T-cell (primary cell): ENCODE results near the gene FGF1. TPM values are rescaled to one million over a fixed set of nuclear protein-coding genes. Genes with fewer than 3 reads are reported as not detected.
A peak's percentile ranks its signal among the peaks of the same experiment; 100 is the strongest.

Experiments
- ATAC-seq, 4 experiments: fragments of 200-7000 bp in 3 of 4; fragments of 150-1000 bp in 1 of 4; cut with Tn5 transposase; replicated peaks in 1 of 4; 1 replicate in 3 of 4; 2 replicates in 1 of 4; pipeline ENCODE4 v1.10.0; 2021; ENCODE audit warnings: moderate library complexity in 3 of 4, mild to moderate bottlenecking in 2 of 4, moderate number of reproducible peaks in 1 of 4
- CTCF ChIA-PET, 2 donors: fragments of 300-600 bp; sonication (Branson Sonifier 250); formaldehyde crosslinking; loops; one replicate each; lab custom pipeline; 2022; ENCODE audit warnings: antibody characterized with exemption in 2 of 2; lab: Charles Lee
- POLR2A ChIA-PET, 2 donors: fragments of 300-600 bp; sonication (Branson Sonifier 250); formaldehyde crosslinking; loops; one replicate each; lab custom pipeline; 2022; ENCODE audit warnings: antibody characterized with exemption in 2 of 2; lab: Charles Lee
- DNase-seq, 35 experiments: peaks; one replicate each; pipeline versions ENCODE4 v3.0.0 to v3.0.0-alpha.2; 2013 to 2023
- H3K27ac ChIP-seq: one replicate; pipeline ENCODE4 v1.5.1; 2013; ENCODE audit warnings: low read length
- H3K27me3 ChIP-seq, 2 experiments: replicated peaks in 1 of 2; 1 replicate in 1 of 2; 2 replicates in 1 of 2; pipeline versions ENCODE4 v1.6.1 to v1.7.0; 2013; ENCODE audit warnings: low read length in 1 of 2, mixed read lengths in 1 of 2; ENCODE audit not compliant: control insufficient read depth in 2 of 2, insufficient read depth in 2 of 2; ENCODE audit errors: extremely low read depth in 1 of 2
- H3K36me3 ChIP-seq, 2 donors: 1 replicate in 1 of 2; 2 replicates in 1 of 2; pipeline versions ENCODE4 v1.6.1 to v1.7.0; 2013; ENCODE audit warnings: low read length in 1 of 2; ENCODE audit not compliant: control insufficient read depth in 2 of 2, insufficient read depth in 1 of 2; ENCODE audit errors: extremely low read depth in 1 of 2
- H3K4me1 ChIP-seq, 2 experiments: 1 replicate in 1 of 2; 2 replicates in 1 of 2; pipeline versions ENCODE4 v1.6.1 to v1.7.0; 2013; ENCODE audit warnings: low read length in 2 of 2, mixed read lengths in 1 of 2; ENCODE audit not compliant: insufficient read depth in 2 of 2, control insufficient read depth in 1 of 2; ENCODE audit errors: extremely low read depth in 1 of 2
- H3K4me3 ChIP-seq, 2 donors: 1 replicate in 1 of 2; 2 replicates in 1 of 2; pipeline versions ENCODE4 v1.5.1 to v1.7.0; 2013; ENCODE audit warnings: mild to moderate bottlenecking in 2 of 2, low read length in 1 of 2, moderate library complexity in 1 of 2; ENCODE audit not compliant: control insufficient read depth in 1 of 2; ENCODE audit errors: extremely low read depth in 1 of 2
- H3K9me3 ChIP-seq: 2 replicates; pipeline ENCODE4 v1.7.0; 2013
- H3K27ac Mint-ChIP-seq, 2 donors: one replicate each; pipeline ENCODE4 v1.8.0; 2020 to 2021; ENCODE audit warnings: mild to moderate bottlenecking in 2 of 2, mixed read lengths in 2 of 2
- H3K27me3 Mint-ChIP-seq, 2 donors: one replicate each; pipeline ENCODE4 v1.8.0; 2021 to 2022; ENCODE audit warnings: mixed read lengths in 2 of 2
- H3K36me3 Mint-ChIP-seq: one replicate; pipeline ENCODE4 v1.8.0; 2021; ENCODE audit warnings: mixed read lengths
- H3K4me1 Mint-ChIP-seq, 3 donors: one replicate each; pipeline ENCODE4 v1.8.0; 2020 to 2022; ENCODE audit warnings: mixed read lengths in 3 of 3, mild to moderate bottlenecking in 1 of 3
- H3K4me3 Mint-ChIP-seq, 3 donors: one replicate each; pipeline ENCODE4 v1.8.0; 2020 to 2022; ENCODE audit warnings: mild to moderate bottlenecking in 3 of 3, mixed read lengths in 3 of 3, moderate library complexity in 3 of 3
- H3K9me3 Mint-ChIP-seq, 3 donors: one replicate each; pipeline ENCODE4 v1.8.0; 2020 to 2022; ENCODE audit warnings: mixed read lengths in 3 of 3
- WGBS: methylation state at CpG from one replicate; pipeline ENCODE4 v1.1.5; 2013; ENCODE audit warnings: missing lambda C conversion rate; ENCODE audit not compliant: insufficient coverage; 5-methylcytosine and 5-hydroxymethylcytosine counted together
- total RNA-seq, 35 experiments: library from RNA in 6 of 35; stranded (reverse) in 6 of 35; fragments of 120-200 nt in 1 of 35; gene quantifications; one replicate each; pipeline versions ENCODE4 v1.2.1 to v1.2.4 and lab custom pipeline; 2013 to 2026

FGF1 gene
- total RNA-seq, 5 donors from 2014 or later (not counting 1 experiment from before 2014, with no cell fraction given) = not detected

GRCh38 chr5:142552107-142552506, 133.8 kb downstream of the FGF1 start:
- H3K4me3 ChIP-seq = no peak overlapping the region
- no peak overlapping the region for H3K27ac ChIP-seq
- Mint-ChIP-seq H3K4me1 (peaks cover 13 to 16% (median 15%) of the 10 kb centered on the region in 3 donors), H3K27ac (no peak overlapping the region), H3K27me3 (peaks cover 13 to 37% of the 10 kb centered on the region in 2 donors), H3K9me3 (no peaks in the 10 kb centered on the region), H3K4me3 (peak overlapping the region in 1 of 3 donors; percentile 24), H3K36me3 (no peaks in the 10 kb centered on the region)
- no peaks in the 10 kb centered on the region for H3K36me3 ChIP-seq
- POLR2A ChIA-PET = interaction anchor here in 1 of 2 donors (0.6 kb wide), 1 partner anchor 82 kb away, joined by 4 read pairs; no protein-coding TSS in a partner anchor
- DNase-seq (no peak), ATAC-seq (no peak)
- CTCF ChIA-PET = no interaction called here
- H3K9me3 ChIP-seq = no peaks in the 10 kb centered on the region
- no CpG with 5 or more reads among the region's 6 CpGs for WGBS
- H3K4me1 ChIP-seq = peaks cover 0 to 8% of the 10 kb centered on the region in 2 experiments
- H3K27me3 ChIP-seq = peaks cover 11 to 27% of the 10 kb centered on the region in 2 experiments

DNA sequence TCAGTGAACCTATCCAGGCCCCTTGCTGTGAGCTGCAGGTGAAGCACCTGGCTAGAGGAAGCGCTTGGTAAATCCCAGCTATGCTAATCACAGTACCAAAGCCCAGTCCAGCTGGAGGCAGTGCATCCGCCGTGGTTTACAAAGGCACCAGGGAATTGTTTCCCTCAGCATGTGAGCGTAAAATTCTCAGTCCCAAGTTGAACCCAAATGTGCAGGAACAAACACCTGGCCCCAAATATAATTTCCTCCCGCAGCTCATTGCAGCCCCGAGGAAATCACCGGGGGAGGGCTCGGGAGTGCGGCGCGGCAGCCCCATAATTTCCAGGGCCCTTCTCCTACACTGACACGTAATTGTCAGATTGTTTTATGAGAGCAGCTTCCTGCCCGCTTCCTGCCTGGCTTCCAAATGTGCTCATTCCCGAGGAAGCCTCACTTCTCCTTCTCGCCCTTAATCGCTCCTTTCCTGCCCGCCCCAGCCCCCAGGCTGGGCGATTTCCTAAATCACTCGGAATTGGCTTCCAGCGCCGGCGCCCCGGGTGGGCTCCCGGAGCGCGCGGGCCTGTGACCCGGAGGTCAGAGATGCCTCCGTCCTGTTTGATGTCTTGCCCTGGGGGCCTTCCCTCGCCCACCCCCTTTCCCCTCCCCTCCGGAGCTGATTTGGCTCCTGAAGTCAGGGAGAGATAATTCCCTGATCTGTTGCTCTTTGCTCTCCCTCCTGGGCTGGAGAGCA, 134.4 kb downstream of the FGF1 start:
- Histone ChIP-seq H3K9me3 (no peaks in the 10 kb centered on the region), H3K36me3 (no peaks in the 10 kb centered on the region), H3K27me3 (peaks cover 11 to 27% of the 10 kb centered on the region in 2 experiments), H3K4me3 (peak overlapping the region in 1 of 2 donors; percentile 30), H3K4me1 (peaks cover 0 to 8% of the 10 kb centered on the region in 2 experiments), H3K27ac (no peak overlapping the region)
- H3K4me3 Mint-ChIP-seq = peak overlapping the region in 1 of 3 donors; percentile 24
- peaks cover 13 to 36% of the 10 kb centered on the region in 2 donors for H3K27me3 Mint-ChIP-seq
- POLR2A ChIA-PET = interaction anchor here in 1 of 2 donors (0.6 kb wide), 1 partner anchor 82 kb away, joined by 4 read pairs; no protein-coding TSS in a partner anchor
- ATAC-seq (no peak), DNase-seq (no peak)
- no peaks in the 10 kb centered on the region for H3K36me3 Mint-ChIP-seq
- no peaks in the 10 kb centered on the region for H3K9me3 Mint-ChIP-seq
- H3K4me1 Mint-ChIP-seq = peaks cover 13 to 16% (median 15%) of the 10 kb centered on the region in 3 donors
- WGBS = 22% methylated on average over 27 of the region's 31 CpGs
- H3K27ac Mint-ChIP-seq = no peak overlapping the region
- CTCF ChIA-PET = no interaction called here

GRCh38 chr5:142550471-142550870, 135.4 kb downstream of the FGF1 start:
- Histone ChIP-seq H3K4me1 (peaks cover 0 to 8% of the 10 kb centered on the region in 2 experiments), H3K4me3 (no peak overlapping the region), H3K27ac (no peak overlapping the region), H3K36me3 (no peaks in the 10 kb centered on the region), H3K27me3 (peaks cover 11 to 27% of the 10 kb centered on the region in 2 experiments), H3K9me3 (no peaks in the 10 kb centered on the region)
- ATAC-seq (no peak), DNase-seq (no peak)
- no peak overlapping the region for H3K27ac Mint-ChIP-seq
- H3K4me1 Mint-ChIP-seq = peaks cover 13 to 16% (median 15%) of the 10 kb centered on the region in 3 donors
- WGBS = 94% methylated on average over 2 of the region's 2 CpGs
- H3K36me3 Mint-ChIP-seq = no peaks in the 10 kb centered on the region
- CTCF ChIA-PET = interaction anchor here in 1 of 2 donors (1.1 kb wide), 1 partner anchor 25 kb away, joined by 3 read pairs; no protein-coding TSS in a partner anchor
- peaks cover 13 to 32% of the 10 kb centered on the region in 2 donors for H3K27me3 Mint-ChIP-seq
- no peak overlapping the region for H3K4me3 Mint-ChIP-seq
- POLR2A ChIA-PET = no interaction called here
- no peaks in the 10 kb centered on the region for H3K9me3 Mint-ChIP-seq

GRCh38 chr5:142549834-142550233, 136.1 kb downstream of the FGF1 start:
- H3K9me3 ChIP-seq = no peaks in the 10 kb centered on the region
- Mint-ChIP-seq H3K27ac (no peak overlapping the region), H3K4me3 (no peak overlapping the region), H3K27me3 (peaks cover 13 to 31% of the 10 kb centered on the region in 2 donors), H3K36me3 (no peaks in the 10 kb centered on the region), H3K4me1 (peaks cover 13 to 16% (median 15%) of the 10 kb centered on the region in 3 donors), H3K9me3 (no peaks in the 10 kb centered on the region)
- POLR2A ChIA-PET = no interaction called here
- CTCF ChIA-PET = interaction anchor here (1.0 to 1.7 kb wide), 5 partner anchors 24 to 399 kb away, joined by 3 to 6 read pairs (median 4); no protein-coding TSS in a partner anchor
- 42% methylated on average over 2 of the region's 2 CpGs for WGBS
- H3K27ac ChIP-seq = no peak overlapping the region
- ATAC-seq (no peak), DNase-seq (no peak)
- H3K27me3 ChIP-seq = peaks cover 11 to 27% of the 10 kb centered on the region in 2 experiments
- no peak overlapping the region for H3K4me3 ChIP-seq
- H3K4me1 ChIP-seq = peaks cover 0 to 8% of the 10 kb centered on the region in 2 experiments
- H3K36me3 ChIP-seq = no peaks in the 10 kb centered on the region

DNA sequence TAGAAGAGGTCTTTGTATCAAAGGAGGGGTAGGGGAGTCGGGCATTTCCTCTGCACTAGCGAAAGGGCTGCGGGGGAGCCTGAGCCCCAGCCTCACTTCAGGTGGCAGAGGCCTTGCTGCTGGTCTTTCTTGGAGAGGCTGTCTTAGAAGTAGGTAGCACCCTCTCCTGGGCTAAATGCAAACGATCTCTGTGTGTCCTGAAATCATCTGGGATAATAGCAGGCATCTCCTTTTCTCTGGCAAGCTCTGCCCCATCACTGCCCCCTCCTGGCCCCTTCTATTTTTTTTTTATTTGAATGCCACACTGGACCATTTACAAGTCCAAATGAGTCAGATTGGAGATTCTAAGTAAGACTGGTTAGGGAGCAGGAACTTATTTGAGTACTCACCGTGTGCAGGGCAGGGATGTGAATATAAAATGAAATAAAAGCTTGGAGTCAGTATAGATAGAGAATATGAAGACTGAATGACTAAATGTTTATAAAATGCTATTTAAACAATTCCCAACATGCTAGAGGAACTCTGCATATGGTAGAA, 137.1 kb downstream of the FGF1 start:
- no peak overlapping the region for H3K27ac ChIP-seq
- DNase-seq (peak in 10 of 35 experiments; percentile 1 to 41 (median 4)), ATAC-seq (peak in 2 of 4 experiments; percentile 23 to 58)
- H3K27me3 ChIP-seq = peaks cover 11 to 27% of the 10 kb centered on the region in 2 experiments
- H3K9me3 Mint-ChIP-seq = no peaks in the 10 kb centered on the region
- H3K27me3 Mint-ChIP-seq = peaks cover 15 to 29% of the 10 kb centered on the region in 2 donors
- no peaks in the 10 kb centered on the region for H3K9me3 ChIP-seq
- H3K36me3 Mint-ChIP-seq = no peaks in the 10 kb centered on the region
- no peak overlapping the region for H3K4me3 ChIP-seq
- peaks cover 0 to 8% of the 10 kb centered on the region in 2 experiments for H3K4me1 ChIP-seq
- no peaks in the 10 kb centered on the region for H3K36me3 ChIP-seq
- ChIA-PET CTCF (interaction anchor here (0.6 to 1.7 kb wide), 8 partner anchors 74 to 1588 kb away, joined by 3 to 6 read pairs (median 4); no protein-coding TSS in a partner anchor), POLR2A (no interaction called here)
- no peak overlapping the region for H3K27ac Mint-ChIP-seq
- 0% methylated on average over 1 of the region's 5 CpGs for WGBS
- peaks cover 13 to 16% (median 15%) of the 10 kb centered on the region in 3 donors for H3K4me1 Mint-ChIP-seq
- H3K4me3 Mint-ChIP-seq = no peak overlapping the region
